HAP-1 (cell line): ENCODE measurements around the gene MICALL1.
"Not testable (repeated sequence)": the region's sequence is repeated elsewhere in the genome, so short reads cannot be mapped to it uniquely, and the experiment has no call there.

Experiments used
- DNase-seq, 2 experiments: peaks; one replicate each; pipeline ENCODE4 v3.0.0-alpha.2; 2016 to 2020; ENCODE audit warnings: low spot score in 2 of 2
- H3K27me3 ChIP-seq: fragments of 250-450 bp; sonication (Bioruptor Pico); 2 replicates; pipeline ENCODE4 v1.5.1; 2020; ENCODE audit warnings: low read depth, mild to moderate bottlenecking, moderate library complexity
- H3K36me3 ChIP-seq: fragments of 250-450 bp; sonication (Bioruptor Pico); replicated peaks from 2 replicates; pipeline ENCODE4 v1.5.1; 2020; ENCODE audit warnings: mild to moderate bottlenecking
- H3K4me1 ChIP-seq: fragments of 250-450 bp; sonication (Bioruptor Pico); 2 replicates; pipeline ENCODE4 v1.5.1; 2020; ENCODE audit warnings: mild to moderate bottlenecking
- H3K4me3 ChIP-seq: fragments of 250-450 bp; sonication (Bioruptor Pico); 2 replicates; pipeline ENCODE4 v1.5.1; 2020; ENCODE audit warnings: mild to moderate bottlenecking, moderate library complexity
- H3K9me3 ChIP-seq: fragments of 250-450 bp; sonication (Bioruptor Pico); 2 replicates; pipeline ENCODE4 v1.5.1; 2020; ENCODE audit warnings: mild to moderate bottlenecking, moderate library complexity
- in situ Hi-C: fragments of 300-500 bp; cut with MboI; formaldehyde crosslinking; loops from 3 replicates; pipeline ENCODE4 v1.14.3; 2020; ENCODE audit warnings: low sequenced_read_pairs, inconsistent platforms, mixed read lengths

Gene MICALL1

DNA sequence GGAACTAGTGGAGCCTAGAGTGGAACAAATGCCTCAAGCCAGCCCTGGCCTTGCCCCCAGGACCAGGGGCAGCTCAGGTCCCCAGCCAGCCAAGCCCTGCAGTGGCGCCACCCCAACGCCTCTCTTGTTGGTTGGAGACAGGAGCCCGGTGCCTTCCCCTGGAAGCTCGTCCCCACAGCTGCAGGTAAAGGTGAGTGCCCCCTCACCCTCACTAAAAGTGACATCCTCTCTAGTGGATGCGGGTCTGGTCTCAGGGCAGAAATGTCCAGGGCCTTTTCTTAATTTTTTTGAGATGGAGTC lies 21.5 kb downstream of the MICALL1 start:
- Histone ChIP-seq H3K9me3 (no peaks in the 10 kb centered on the region), H3K36me3 (peaks cover 17% of the 10 kb centered on the region; the same call in 1 of the 2 replicates), H3K27me3 (no peaks in the 10 kb centered on the region), H3K4me3 (no peak overlapping the region), H3K4me1 (no peaks in the 10 kb centered on the region)
- in situ Hi-C loops, result no loop called here
- no peak for DNase-seq

DNA sequence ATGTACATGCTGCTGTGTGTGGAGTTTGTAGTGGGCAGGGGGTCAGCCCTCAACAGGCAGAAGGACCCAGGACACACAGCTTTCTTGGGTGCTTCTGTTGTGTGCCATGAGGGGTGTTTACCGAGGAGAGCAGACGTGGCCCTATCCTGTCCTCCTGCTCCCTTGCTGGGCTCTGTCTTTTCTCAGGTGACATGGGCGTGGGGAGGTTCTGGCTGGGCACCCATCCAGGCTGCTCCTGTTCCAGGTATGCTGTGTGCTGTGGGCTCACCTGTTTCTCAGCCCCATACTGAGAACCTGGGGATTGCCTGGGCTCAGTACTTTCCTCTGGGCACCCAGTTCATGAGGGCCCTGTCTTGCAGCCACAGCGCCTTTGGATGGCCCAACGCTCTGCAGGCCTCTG lies 23.3 kb downstream of the MICALL1 start:
- Histone ChIP-seq H3K4me3 (no peak overlapping the region), H3K27me3 (no peaks in the 10 kb centered on the region), H3K36me3 (peaks cover 17% of the 10 kb centered on the region), H3K4me1 (peaks cover 5% of the 10 kb centered on the region), H3K9me3 (no peaks in the 10 kb centered on the region)
- DNase-seq, result no peak
- in situ Hi-C loops, result no loop called here

DNA sequence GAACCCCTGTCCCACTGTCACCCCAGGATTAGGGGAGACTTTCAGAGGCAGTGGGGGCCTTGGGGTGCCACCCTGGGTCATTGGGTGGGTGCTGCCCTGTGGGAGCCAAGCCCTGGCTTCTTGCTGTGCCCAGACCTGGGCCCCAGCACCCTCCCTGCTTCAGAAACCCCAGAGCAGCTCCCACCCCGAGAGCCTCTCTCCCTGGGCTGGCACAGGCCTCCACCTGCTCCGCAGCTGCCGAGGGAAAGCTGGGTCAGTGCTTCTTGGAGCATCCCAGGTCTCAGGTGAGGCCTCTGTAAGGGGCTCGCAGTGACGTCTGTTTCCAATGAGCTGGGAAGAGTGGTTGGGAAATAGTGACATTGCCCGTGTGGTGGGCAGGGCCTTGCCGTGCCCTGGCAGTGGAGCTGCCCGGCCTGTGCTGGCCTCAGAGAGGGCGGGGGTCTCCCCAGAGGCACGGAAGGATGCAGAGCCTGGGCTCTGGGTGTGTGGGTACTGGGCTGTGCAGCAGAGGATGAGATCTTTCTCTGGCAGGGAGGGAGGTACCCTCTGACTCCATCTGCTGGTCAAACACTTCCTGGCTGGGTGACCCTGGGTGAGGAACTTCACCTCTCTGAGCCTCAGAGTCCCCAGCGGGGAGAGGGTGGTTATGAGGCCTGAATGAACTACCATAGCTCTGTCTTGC lies 24.3 kb downstream of the MICALL1 start:
- Histone ChIP-seq H3K4me3 (no peak overlapping the region), H3K36me3 (peaks cover 17% of the 10 kb centered on the region), H3K9me3 (no peaks in the 10 kb centered on the region), H3K27me3 (no peaks in the 10 kb centered on the region), H3K4me1 (peaks cover 5% of the 10 kb centered on the region)
- in situ Hi-C loops, result no loop called here
- DNase-seq, result no peak

DNA sequence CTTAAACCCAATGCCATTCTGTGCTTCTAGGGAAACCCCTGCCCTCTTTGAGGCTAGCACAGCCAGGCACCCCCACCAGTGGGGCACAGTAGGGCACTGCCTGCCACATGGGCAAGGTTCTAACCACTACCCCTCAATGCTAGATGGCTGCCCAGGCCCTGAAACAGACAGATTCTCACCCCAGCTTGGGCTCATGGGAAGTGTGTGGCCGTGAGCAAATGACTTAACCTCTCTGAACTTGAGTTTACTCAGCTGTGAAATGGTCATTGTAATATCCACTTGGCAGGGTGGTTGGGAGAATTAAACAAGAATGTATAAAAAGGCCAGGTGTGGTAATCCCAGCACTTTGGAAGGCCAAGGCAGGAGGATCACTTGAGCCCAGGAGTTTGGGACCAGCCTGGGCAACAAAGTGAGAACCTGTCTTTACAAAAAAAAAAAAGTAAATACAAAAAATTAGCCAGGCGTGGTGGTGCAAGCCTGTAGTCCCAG lies 24.9 kb downstream of the MICALL1 start:
- Histone ChIP-seq H3K9me3 (no peaks in the 10 kb centered on the region), H3K27me3 (no peaks in the 10 kb centered on the region), H3K36me3 (peaks cover 17% of the 10 kb centered on the region), H3K4me1 (peaks cover 5% of the 10 kb centered on the region), H3K4me3 (no peak overlapping the region)
- in situ Hi-C loops, result no loop called here
- no peak for DNase-seq

DNA sequence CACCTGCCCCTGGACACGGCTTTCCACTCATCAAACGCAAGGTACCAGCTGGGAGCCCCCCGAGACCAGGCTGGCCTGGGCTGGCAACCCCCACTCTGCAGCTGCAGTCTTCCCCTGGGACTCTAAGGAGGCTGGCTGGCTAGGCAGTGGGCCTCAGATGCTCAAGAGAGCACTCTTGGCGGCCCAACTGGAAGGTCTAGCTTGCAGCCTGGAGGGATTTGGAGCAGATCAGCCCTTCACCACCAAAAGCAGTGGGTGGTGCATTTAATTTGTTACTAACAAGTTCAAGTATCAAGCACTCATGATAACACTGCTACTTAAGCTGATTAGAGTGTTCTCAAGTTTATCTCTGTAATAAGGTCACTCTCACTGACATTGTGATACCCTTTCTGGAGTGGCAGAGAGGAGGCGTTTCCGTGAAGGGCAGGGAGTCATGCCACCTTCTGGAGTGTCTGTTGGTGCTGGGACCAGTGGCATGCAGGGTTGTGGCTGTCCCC lies 25.8 kb downstream of the MICALL1 start:
- Histone ChIP-seq H3K4me3 (no peak overlapping the region), H3K36me3 (peaks cover 14% of the 10 kb centered on the region), H3K27me3 (no peaks in the 10 kb centered on the region), H3K9me3 (no peaks in the 10 kb centered on the region), H3K4me1 (peaks cover 5% of the 10 kb centered on the region)
- in situ Hi-C loops, result no loop called here
- no peak for DNase-seq

DNA sequence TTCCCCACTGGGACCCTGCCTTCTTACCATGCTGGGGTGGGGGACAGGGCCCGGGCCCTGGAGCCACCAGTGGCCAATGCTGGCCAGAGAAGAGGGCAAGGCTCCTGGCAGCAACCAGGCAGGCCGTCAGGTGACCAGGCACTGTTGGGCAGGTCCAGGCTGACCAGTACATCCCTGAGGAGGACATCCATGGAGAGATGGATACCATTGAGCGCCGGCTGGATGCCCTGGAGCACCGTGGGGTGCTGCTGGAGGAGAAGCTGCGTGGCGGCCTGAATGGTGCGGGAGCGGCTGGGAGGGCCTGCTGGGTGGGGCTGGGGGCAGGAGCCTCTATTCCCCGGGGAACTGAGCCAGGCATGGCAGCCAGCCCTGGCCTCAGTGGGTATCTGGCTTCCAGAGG lies 26.3 kb downstream of the MICALL1 start:
- Histone ChIP-seq H3K4me3 (no peak overlapping the region), H3K27me3 (no peaks in the 10 kb centered on the region), H3K4me1 (peaks cover 5% of the 10 kb centered on the region), H3K36me3 (peaks cover 14% of the 10 kb centered on the region), H3K9me3 (no peaks in the 10 kb centered on the region)
- in situ Hi-C loops, result no loop called here
- DNase-seq, result no peak

DNA sequence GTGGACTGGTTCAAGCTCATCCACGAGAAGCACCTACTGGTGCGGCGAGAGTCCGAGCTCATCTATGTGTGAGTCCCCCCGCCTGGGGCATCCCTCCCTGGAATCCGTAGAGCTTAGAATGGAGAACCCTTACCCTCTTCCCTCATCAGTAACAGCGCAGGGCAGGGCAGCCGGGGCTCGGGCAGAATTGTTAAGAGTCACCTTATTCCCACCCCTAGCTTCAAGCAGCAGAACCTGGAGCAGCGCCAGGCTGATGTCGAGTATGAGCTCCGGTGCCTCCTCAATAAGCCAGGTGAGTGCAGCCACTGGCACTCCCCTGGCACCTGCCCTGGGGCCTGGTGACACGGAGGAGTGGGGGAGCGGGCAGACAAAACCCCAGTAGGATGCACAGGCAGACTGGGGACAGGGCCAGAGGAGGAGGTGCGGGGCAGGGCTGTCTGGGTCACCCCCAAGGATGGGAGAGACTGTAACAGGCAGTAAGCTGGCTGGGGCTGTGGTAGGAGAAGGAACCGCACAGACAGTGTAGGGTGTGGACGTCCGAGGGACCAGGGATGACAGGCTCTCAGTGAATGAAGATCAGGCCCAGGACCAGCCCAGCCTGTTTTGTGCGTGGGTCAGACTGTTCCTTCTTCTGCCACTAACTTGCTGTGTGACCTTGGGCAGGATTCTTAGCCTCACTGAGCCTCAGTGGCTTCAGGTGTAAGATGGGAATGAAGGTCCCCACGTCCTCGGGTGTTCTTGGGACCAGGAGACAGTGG lies 26.9 kb downstream of the MICALL1 start:
- DNase-seq, result no peak
- in situ Hi-C loops, result no loop called here

DNA sequence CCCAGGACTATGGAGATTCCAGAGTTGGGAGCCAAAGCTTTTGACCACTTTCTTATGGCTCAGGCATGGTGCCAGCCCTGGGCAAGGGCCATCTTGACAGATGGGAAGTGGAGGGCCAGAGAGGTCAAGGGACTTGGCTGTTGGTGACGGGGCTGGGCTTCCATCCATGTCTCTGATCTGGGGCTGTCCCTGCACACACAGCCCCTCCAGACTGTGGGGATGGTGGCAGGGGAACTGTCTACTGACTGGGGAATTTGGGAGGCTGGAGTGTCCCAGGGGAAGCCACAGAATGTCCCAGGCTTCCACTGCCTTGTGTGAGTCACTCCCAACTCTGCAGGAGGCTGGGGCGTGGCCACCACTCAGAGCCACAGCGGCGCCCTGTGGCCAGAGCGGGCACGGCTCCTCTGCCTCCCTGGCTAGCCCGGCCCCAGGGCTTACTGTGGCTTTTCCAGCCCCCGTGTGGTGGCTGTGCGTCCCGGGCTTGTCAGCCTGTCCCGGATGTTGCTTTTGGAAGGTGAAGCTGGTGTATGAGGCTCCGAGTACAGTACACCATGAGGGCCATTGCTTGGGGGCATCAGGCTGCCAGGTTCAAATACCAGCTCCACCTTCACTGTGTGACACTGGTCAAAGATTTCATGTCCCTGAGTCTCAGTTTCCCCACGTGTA lies 27.7 kb downstream of the MICALL1 start:
- peaks cover 5% of the 10 kb centered on the region for H3K4me1 ChIP-seq
- in situ Hi-C loops, result no loop called here
- no peaks in the 10 kb centered on the region for H3K27me3 ChIP-seq
- H3K4me3 ChIP-seq, result no peak overlapping the region
- DNase-seq, result peak; percentile 87 to 94
- H3K36me3 ChIP-seq, result peaks cover 18% of the 10 kb centered on the region
- H3K9me3 ChIP-seq, result no peaks in the 10 kb centered on the region

More for the DNA sequence above, 26.9 kb downstream of the MICALL1 start:
- H3K4me1 ChIP-seq, result peaks cover 5% of the 10 kb centered on the region
- peaks cover 17% of the 10 kb centered on the region for H3K36me3 ChIP-seq
- no peaks in the 10 kb centered on the region for H3K27me3 ChIP-seq
- H3K4me3 ChIP-seq, result no peak overlapping the region
- H3K9me3 ChIP-seq, result no peaks in the 10 kb centered on the region

DNA sequence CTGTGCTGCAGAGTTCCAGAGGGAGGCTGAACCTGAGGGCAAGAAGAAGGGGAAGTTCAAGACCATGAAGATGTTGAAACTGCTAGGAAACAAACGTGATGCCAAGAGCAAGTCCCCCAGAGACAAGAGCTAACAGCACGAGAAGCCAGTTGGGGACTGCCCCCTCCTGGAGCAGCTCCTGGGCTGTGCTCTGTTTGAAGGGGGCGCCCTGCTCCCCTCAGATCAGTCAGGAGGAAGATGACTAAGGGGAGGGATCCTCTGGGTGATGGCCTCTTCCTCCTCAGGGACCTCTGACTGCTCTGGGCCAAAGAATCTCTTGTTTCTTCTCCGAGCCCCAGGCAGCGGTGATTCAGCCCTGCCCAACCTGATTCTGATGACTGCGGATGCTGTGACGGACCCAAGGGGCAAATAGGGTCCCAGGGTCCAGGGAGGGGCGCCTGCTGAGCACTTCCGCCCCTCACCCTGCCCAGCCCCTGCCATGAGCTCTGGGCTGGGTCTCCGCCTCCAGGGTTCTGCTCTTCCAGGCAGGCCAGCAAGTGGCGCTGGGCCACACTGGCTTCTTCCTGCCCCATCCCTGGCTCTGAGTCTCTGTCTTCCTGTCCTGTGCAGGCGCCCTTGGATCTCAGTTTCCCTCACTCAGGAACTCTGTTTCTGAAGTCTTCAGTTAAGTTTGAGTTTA lies 34.7 kb downstream of the MICALL1 start:
- in situ Hi-C loops, result no loop called here
- Histone ChIP-seq H3K4me3 (no peak overlapping the region), H3K9me3 (no peaks in the 10 kb centered on the region), H3K4me1 (no peaks in the 10 kb centered on the region), H3K27me3 (no peaks in the 10 kb centered on the region), H3K36me3 (peaks cover 11% of the 10 kb centered on the region)
- no peak for DNase-seq

DNA sequence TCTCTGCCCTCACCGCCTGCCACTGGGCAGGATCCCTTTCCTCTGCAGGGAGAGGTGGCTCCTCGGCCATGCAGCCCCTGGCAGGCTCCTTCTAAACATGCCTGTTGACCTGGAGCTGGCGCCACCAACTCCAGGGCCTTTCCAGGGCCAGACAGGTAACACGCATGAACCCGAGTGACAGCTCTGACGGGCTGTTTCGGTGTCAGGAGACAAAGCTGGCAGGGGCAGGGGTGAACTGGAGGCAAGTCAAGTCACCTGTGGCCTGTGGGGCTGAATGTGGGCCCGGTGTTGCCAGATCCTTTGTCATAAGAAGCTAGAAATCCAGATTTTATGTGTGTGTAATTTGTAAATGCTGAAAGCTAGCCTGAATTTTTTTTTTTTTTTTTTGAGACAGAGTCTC lies 36.0 kb downstream of the MICALL1 start:
- DNase-seq, result no peak
- Histone ChIP-seq H3K36me3 (peaks cover 11% of the 10 kb centered on the region), H3K4me1 (no peaks in the 10 kb centered on the region), H3K4me3 (no peak overlapping the region), H3K27me3 (no peaks in the 10 kb centered on the region), H3K9me3 (no peaks in the 10 kb centered on the region)
- in situ Hi-C loops, result no loop called here

DNA sequence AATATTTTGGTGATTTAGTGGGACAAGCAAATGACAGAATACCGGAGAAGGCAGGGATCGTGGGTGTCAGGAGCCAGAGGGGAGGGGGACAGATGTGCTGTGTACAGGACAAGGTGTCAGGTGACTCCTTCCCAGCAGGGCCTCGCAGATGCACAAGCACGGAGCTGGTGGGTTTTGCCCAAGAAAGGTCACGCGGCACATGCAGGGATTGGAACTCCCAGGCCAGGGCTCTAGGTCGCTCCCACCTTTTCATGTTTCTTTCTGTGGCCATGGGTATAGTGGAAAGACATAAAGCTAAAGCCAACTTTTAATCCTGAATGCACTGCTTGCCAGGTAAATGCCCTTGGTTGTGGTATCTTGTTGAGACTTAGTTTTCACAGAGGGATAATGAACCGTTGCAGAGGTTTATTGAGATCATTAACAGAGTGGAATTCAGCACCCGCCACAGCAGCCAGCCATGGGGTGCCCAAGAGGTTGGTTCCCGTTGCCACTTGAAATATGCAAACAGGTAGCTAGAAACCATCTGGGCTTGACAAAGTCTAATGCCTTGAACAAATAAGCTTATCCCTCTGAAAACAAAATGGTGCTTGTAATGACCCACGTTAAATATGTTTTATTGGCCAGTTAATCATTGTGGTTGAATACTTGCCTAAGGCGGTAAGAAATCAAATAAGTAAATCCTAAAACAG lies 37.2 kb downstream of the MICALL1 start:
- in situ Hi-C loops, result no loop called here
- H3K4me1 ChIP-seq, result no peaks in the 10 kb centered on the region
- DNase-seq, result peak; percentile 23 to 36
- no peaks in the 10 kb centered on the region for H3K9me3 ChIP-seq
- no peaks in the 10 kb centered on the region for H3K27me3 ChIP-seq
- H3K4me3 ChIP-seq, result no peak overlapping the region
- H3K36me3 ChIP-seq, result peaks cover 5% of the 10 kb centered on the region

DNA sequence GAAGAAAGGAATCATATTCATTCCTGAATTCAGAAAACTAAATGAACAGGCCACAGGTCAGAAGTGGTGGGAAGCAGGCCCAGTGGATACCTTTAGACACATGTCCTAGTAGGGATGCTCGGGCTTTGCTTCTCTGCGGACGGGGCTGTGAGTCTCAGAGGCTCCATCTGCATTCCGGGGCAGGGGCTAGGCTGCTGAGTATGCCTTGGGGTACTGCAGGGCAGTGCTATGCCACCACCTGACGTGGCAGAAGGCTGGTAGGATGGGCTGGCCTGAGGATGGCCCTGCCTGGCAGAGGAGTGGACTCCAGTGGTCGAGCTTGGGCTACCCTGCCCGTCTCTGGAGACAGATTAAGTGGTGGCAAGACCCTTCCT lies 37.7 kb downstream of the MICALL1 start:
- no peak overlapping the region for H3K4me3 ChIP-seq
- in situ Hi-C loops, result no loop called here

DNA sequence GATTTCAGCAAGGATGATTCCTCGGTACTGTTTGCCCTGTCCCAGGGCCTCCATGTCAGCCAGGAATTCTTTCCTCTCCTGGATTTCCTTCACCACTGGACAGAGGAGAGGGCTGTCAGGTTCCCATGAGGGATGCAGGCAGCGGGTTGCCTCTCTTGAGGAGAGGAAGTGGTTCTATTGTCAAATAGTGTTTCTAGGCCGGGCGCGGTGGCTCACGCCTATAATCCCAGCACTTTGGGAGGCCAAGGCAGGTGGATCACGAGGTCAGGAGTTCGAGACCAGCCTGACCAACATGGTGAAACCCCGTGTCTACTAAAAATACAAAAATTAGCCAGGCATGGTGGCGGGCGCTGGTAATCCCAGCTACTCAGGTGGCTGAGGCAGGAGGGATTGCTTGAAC lies 38.3 kb downstream of the MICALL1 start:
- H3K9me3 ChIP-seq, DNase-seq, H3K4me1 ChIP-seq, H3K36me3 ChIP-seq, H3K4me3 ChIP-seq, in situ Hi-C loops, H3K27me3 ChIP-seq: not testable (repeated sequence)

More for the DNA sequence above, 37.7 kb downstream of the MICALL1 start:
- H3K4me1 ChIP-seq, result no peaks in the 10 kb centered on the region
- no peak for DNase-seq
- H3K27me3 ChIP-seq, result no peaks in the 10 kb centered on the region
- H3K36me3 ChIP-seq, result peaks cover 5% of the 10 kb centered on the region
- no peaks in the 10 kb centered on the region for H3K9me3 ChIP-seq
